Activated CD4-positive, alpha-beta T cell treated with anti-CD3 and anti-CD28 coated beads for 1 hour (primary cell): ENCODE data around the gene EHF.
"Not testable (repeated sequence)": the region's sequence is repeated elsewhere in the genome, so short reads cannot be mapped to it uniquely, and the experiment has no call there.

Source experiments
- DNase-seq: peaks from one replicate; pipeline ENCODE4 v3.0.0-alpha.2; 2020

The EHF gene

DNA sequence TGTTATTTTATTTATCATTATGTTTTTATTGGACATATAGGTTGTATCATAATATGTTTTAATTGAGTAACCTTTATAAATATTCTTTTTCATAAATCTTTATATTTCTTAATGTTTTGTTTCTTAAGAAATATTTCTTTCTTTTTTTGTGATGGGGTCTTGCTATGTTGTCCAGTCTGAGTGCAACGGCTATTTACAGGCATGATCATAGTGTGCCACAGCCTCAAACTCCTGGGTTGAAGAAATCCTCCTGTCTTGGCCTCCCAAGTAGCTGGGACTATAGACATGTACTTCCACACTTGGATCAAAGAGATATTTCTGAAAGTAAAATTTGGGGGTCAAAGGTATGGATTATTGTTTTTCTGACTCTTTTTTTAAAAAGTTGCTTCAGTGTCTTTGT is 53.1 kb downstream of the EHF start:
- no peak for DNase-seq

GRCh38 chr11:34676227-34676626 is 55.3 kb downstream of the EHF start:
- DNase-seq, result no peak

DNA sequence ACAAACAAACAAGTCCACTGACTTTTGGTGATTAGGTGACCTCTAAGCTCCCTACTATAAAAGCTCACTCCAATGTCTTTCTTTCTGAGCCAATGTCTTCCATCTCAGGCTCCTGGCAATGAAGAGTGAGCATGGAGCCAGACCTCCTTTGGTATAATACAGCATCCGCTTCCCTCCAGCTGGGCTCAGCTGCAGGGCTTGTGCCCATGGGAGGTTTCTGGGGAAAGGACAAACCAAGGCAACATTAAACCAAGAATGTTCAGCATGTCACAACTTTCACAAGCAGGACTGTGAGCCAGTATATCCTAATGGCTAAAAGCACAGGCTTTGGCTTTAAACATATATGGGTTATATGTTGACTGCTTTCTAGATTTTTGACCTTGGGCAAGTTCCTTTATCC is 58.8 kb downstream of the EHF start:
- no peak for DNase-seq

GRCh38 chr11:34680206-34680605 is 59.3 kb downstream of the EHF start:
- no peak for DNase-seq

DNA sequence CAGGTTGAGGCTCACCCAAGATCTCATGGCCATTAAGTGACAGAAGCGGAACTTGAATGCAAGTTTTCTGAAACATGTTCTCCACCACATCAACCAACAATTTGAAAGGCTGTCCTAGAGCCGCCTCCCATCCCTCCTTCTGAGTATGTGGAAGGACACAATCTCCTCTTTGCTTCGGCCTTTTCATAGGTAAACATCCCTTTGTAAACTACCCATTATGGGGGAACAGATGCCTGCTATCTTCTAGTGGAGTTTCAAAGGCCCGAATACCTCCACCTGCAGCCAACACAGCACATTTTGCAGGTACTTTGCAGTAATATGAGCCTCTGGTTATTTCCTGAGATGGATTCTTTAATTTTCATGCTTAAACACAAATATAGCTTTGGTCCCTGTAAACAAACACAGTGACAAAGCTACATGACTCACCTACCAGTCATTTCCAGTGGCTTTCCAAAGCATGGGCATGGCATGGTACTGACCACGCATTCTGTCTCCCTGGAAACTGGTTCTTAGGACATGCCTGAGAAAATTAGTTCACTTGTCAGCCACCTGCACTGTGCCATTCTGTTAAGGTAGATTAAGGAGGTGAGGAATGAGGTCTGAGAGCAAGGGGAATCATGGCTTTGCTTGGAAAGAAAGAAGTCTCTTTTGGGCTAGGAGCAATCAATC is 60.2 kb downstream of the EHF start:
- no peak for DNase-seq

GRCh38 chr11:34682825-34683224 is 61.9 kb downstream of the EHF start:
- no peak for DNase-seq

DNA sequence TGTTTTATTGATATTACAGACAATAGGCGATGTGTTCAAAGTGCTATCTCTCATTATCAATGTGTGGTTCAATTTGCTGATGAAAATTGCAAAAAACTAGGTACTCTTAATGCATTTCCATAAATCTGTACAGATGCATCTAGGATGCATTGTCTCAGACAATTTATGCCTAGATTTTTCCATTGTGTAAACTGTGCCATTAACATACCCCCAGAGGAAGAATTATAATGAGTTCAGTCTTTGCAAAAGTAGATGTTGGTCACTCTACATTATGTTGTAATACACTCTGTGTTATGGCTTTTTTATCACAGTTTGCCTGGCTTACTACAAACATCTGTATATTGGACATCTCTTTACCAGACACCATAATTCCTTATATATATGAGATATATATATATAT is 62.5 kb downstream of the EHF start:
- no peak for DNase-seq

DNA sequence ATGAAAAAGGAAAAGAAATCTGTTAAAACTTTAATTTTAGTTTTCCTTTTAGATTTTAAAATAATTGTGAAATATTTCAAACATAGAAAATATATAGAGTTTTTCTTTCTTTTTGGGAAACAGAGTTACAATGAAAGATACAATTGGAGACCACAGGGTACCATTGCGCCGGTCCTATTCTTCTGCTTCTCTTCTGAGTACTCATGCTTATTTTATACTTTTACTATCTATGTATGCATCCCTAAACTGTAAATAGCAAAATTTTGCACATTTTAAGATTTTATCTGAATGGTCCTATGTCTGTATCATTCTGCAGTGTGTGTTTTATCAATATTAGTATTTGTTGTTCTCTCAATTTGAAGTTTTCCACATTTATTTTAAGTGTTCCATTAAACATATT is 65.0 kb downstream of the EHF start:
- no peak for DNase-seq

DNA sequence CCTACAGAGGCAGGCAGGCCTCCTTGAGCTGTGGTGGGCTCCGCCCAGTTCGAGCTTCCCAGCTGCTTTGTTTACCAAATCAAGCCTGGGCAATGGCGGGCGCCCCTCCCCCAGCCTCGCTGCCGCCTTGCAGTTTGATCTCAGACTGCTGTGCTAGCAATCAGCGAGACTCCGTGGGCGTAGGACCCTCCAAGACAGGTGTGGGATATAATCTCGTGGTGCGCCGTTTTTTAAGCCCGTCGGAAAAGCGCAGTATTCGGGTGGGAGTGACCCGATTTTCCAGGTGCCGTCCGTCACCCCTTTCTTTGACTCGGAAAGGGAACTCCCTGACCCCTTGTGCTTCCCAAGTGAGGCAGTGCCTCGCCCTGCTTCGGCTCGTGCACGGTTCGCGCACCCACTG is 71.4 kb downstream of the EHF start:
- DNase-seq, result not testable (repeated sequence)

DNA sequence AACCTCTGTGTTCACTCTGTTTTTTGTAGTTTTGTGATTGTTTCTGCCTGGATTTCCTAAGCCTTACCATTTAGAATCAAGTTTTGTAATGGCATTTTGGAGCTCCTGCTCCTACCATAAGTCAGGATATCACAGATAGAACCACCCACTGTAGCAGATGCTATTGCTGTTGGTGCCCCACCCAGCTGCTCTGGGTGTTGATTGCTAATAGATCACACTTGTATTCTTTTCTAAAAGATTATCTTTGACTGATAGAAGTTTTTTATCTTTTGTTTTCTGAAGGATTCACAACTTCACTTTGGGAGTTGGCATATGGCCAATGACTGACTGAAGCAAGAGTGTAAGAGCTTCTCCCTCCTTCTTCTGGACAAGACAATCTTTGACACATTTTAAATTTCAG is 76.0 kb downstream of the EHF start:
- no peak for DNase-seq

DNA sequence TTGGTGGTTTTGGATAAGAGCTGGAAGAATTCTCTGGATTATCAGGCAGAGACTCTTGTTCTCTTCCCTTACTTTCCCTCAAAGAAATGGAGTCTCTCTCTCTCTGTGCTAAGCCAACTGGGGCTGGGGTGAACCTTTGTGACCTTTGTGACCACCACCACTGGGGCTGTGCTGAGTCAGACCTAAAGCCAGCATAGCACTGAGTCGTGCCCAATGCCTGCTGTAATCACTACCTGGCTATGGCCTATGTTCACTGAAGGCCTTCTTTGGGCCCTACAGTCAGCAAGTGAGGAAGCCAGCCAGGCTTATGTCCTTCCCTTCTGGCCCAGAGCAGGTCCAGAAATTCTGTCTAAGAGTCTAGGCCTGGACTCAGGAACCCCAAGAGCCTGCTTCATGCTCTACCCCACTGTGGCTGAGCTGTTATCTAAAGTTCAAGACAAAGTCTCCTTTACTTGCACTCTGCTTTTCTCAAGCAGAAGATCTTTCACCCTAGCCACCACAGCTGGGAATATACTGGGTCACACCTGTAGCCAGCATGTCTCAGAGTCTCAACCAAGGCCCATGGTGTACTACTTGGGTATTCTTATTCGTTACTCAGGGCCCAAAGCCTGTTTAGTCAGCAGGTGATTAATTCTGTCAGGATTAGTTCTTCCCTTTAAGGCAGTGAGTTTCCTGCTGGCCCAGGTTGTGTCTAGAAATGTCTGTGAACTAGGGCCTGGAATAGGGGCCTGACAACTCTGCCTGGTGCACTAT is 86.0 kb downstream of the EHF start:
- no peak for DNase-seq

GRCh38 chr11:34707462-34707840 is 86.6 kb downstream of the EHF start:
- no peak for DNase-seq
